HG02852 (cell line): ENCODE measurements around the gene EIF3A.

Source experiments
- ATAC-seq: cut with Tn5 transposase; IDR thresholded peaks from one replicate; pipeline ENCODE4 v1.9.1; 2021; ENCODE audit warnings: mild to moderate bottlenecking, moderate library complexity; ENCODE audit not compliant: unreplicated experiment

EIF3A gene

GRCh38 chr10:119020627-119020946 lies 60.0 kb downstream of the EIF3A start:
- ATAC-seq, result no peak

GRCh38 chr10:119007211-119007574 lies 73.4 kb downstream of the EIF3A start:
- ATAC-seq, result no peak

DNA sequence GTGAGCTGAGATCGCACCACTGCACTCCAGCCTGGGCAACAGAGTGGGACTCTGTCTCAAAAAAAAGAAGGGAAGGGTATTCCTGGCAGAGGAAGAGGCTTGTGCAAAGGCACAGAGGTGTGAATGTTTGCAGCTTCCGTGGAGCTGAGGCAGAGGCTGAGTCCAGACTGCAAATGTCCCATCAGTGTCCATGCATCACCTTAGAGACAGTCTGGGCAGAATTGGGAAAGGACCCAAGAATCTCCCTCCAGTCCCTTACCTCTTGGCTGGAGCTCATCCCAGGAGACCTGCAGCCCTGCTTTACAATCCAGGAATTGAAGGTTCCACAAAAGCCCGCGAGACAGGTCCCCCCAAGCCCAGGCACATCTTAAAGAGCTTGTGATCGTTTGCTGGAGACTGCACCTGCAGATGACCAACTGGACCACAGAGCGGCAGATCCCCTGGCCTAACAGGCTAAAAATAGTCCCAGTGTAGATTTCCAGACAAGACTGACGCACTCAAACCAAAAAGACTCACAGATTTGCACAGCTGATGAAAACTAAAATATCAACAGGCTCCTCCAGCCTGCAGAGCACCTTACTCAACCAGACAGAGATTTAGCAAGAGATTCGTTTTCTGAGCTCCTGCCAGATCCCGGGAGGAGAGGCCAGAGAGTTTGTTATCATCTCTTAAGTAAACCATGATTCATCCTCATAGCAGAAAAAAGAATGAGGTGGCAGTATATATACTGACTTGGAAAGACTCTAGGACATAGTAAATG lies 74.0 kb downstream of the EIF3A start:
- no peak for ATAC-seq

- no peak for ATAC-seq
Measured at GRCh38 chr10:119005362-119006043, 75.1 kb downstream of the EIF3A start.

DNA sequence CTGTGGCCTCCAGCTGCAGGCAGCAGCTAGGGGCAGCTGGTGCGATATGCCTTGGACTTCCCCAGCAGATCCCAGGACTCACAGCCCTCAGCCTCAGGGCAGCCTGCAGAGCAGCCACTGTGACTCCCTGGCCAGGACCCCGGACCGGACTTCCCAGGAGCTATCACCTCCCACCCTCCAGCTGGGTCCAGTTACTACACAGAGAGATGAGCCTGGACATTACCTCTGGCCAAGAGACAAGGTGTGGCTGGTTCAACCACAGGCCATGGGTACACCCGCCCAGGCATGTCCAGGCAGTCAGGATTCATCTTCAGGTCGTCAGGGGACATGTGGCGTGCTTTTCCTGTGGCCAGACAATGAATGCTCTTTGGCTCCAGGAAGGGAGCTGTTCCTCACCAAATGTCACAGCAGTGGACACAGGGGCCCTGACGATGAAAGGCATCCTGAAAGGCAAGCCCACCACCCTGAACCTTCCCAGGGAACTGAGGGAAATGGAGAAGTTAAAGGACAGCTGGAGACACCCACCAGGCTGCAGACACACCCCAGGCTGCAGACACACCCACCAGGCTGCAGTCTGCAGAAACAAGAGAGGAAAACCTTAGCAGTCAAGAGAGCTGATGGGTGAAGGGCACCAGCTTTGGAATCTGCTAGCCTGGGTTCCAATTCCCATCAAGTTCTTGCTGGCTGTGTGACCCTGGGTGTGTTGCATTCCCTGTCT lies 76.9 kb downstream of the EIF3A start:
- no peak for ATAC-seq

- no peak for ATAC-seq
Measured at GRCh38 chr10:119001717-119002500, 78.7 kb downstream of the EIF3A start.

DNA sequence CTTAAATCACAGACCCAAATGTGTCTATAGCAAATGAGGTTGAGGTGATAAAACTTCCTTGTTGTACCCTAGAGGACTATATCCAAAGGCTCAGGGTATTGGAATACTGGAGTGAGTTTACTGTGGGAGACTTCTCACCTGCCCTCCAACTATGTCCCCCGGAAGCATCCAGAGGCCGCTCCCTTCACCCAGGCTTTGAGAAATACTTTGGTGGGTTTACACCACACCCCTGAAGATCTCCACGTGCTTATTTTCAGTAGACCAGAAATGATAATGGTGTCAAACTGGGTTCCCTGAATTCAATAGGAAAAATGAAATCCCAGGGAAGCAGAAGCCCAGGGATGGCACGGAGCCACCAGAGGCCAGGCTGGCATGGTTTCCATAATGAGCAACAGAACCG lies 82.4 kb downstream of the EIF3A start:
- ATAC-seq, result no peak

GRCh38 chr10:118997379-118997778 lies 83.2 kb downstream of the EIF3A start:
- no peak for ATAC-seq

GRCh38 chr10:118995739-118996138 lies 84.9 kb downstream of the EIF3A start:
- no peak for ATAC-seq

- ATAC-seq, result no peak
Measured at GRCh38 chr10:118994321-118994720, 86.3 kb downstream of the EIF3A start.

GRCh38 chr10:118993214-118993613 lies 87.4 kb downstream of the EIF3A start:
- no peak for ATAC-seq

DNA sequence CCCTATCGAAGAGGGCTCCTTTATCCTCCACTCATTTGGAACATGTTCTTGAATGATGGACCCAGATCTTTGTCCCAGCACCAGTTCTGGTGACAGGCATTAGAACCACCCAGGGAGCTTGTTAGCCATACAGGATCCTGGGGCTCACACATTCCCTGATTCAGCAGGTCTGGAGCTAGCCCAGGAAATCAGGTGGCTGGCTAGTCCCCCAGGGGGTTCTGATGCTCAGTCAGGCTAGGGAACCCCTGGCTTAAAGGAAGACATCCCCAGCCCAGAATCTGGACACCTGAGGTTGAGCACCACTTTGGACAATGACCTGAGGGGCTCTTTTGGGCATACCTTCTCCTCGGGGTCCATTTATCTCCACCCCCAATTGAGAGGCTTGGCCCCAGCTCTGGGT lies 88.1 kb downstream of the EIF3A start:
- ATAC-seq, result no peak

- ATAC-seq, result no peak
Measured at GRCh38 chr10:118990326-118990725, 90.3 kb downstream of the EIF3A start.

DNA sequence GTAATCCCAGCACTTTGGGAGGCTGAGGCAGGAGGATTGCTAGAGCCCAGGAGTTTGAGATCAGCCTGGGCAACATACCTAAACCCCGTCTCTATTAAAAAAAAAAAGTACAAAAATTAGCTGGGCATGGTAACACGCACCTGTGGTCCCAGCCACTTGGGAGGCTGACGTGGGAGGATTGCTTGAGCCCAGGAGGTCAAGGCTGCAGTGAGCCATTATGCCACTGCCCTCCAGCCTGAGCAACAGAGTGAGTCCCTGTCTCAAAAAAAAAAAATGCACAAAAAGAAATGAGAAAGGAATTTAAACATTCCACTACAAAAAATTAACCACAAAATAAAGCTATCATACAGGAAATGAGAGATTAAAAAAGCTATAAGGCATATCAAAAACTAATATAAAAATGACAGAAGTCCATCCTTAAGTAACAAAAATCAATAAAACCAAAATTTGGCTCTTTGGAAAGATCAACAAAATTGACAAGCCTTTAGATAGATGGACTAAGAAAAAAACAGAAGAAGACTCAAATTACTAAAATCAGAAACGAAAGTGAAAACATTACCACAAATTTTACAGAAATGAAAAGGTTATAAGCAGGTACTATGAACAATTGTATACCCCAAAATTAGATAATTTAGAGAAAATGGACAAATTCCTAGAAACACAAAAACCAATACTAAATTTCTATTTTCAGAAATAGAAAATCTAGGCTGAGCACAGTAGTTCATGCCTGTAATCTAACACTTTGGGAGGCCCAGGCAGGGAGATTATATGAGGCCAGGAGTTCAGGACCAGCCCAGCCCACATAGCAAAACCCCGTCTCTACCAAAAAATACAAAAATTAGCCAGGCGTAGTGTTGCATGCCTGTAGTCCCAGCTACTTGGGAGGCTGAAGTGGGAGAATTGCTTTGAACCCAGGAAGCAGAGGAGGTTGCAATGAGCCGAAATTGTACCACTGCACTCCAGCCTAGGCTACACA lies 93.5 kb downstream of the EIF3A start:
- peak; percentile 89 for ATAC-seq

DNA sequence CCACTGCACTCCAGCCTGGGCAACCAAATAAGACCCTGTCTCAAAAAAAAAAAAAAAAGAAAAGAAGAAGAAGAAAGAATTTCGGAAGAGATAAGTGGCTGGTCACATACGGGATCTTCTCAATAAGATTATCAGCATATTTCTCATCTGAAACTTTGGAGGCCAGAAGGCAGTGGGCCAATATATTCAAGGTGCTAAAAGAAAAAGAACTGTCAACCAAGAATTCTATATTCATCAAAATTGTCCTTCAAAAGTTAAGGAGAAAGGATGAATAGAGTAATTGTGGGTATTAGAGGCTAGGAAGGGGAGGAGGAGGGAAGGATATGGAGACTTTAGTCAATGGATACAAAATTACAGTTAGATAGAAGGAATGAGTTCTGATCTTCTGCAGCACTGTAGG lies 95.0 kb downstream of the EIF3A start:
- ATAC-seq, result no peak
